T-helper 1 cell treated with Interleukin-12 subunit alpha and Interleukin-12 subunit beta and Interleukin-4 antibody, amounts not matched to agents 30 μg/mL and 1 μg/mL, for 36 hours (primary cell): ENCODE measurements around the gene HCLS1.
"Not testable (repeated sequence)": the region's sequence is repeated elsewhere in the genome, so short reads cannot be mapped to it uniquely, and the experiment has no call there.

ENCODE experiments used
- H3K27ac Mint-ChIP-seq: one replicate; pipeline ENCODE4 v1.8.0; 2021; ENCODE audit warnings: mild to moderate bottlenecking, mixed read lengths
- H3K27me3 Mint-ChIP-seq: one replicate; pipeline ENCODE4 v1.8.0; 2021; ENCODE audit warnings: low read depth, mixed read lengths
- H3K36me3 Mint-ChIP-seq: one replicate; pipeline ENCODE4 v1.8.0; 2021; ENCODE audit warnings: low read depth, mixed read lengths
- H3K4me1 Mint-ChIP-seq: one replicate; pipeline ENCODE4 v1.8.0; 2021; ENCODE audit warnings: low read depth, mixed read lengths
- H3K4me3 Mint-ChIP-seq: one replicate; pipeline ENCODE4 v1.8.0; 2021; ENCODE audit warnings: mild to moderate bottlenecking, moderate library complexity, mixed read lengths
- H3K9me3 Mint-ChIP-seq: one replicate; pipeline ENCODE4 v1.8.0; 2021; ENCODE audit warnings: mixed read lengths

Gene HCLS1

GRCh38 chr3:121595765-121596406 is 64.8 kb downstream of the HCLS1 start:
- H3K4me3 Mint-ChIP-seq = no peak overlapping the region
- no peaks in the 10 kb centered on the region for H3K9me3 Mint-ChIP-seq
- no peaks in the 10 kb centered on the region for H3K4me1 Mint-ChIP-seq
- no peak overlapping the region for H3K27ac Mint-ChIP-seq
- no peaks in the 10 kb centered on the region for H3K36me3 Mint-ChIP-seq
- H3K27me3 Mint-ChIP-seq = peaks cover 6% of the 10 kb centered on the region

- Mint-ChIP-seq H3K4me1 (no peaks in the 10 kb centered on the region), H3K36me3 (no peaks in the 10 kb centered on the region), H3K27ac (no peak overlapping the region), H3K4me3 (no peak overlapping the region), H3K27me3 (peaks cover 11% of the 10 kb centered on the region), H3K9me3 (no peaks in the 10 kb centered on the region)
These were observed 65.9 kb downstream of the HCLS1 start for GRCh38 chr3:121594850-121595249.

- H3K9me3 Mint-ChIP-seq, H3K27ac Mint-ChIP-seq, H3K36me3 Mint-ChIP-seq, H3K4me3 Mint-ChIP-seq, H3K4me1 Mint-ChIP-seq: not testable (repeated sequence)
- H3K27me3 Mint-ChIP-seq = peaks cover 15% of the 10 kb centered on the region
These were observed 66.9 kb downstream of the HCLS1 start for GRCh38 chr3:121593806-121594205.

DNA sequence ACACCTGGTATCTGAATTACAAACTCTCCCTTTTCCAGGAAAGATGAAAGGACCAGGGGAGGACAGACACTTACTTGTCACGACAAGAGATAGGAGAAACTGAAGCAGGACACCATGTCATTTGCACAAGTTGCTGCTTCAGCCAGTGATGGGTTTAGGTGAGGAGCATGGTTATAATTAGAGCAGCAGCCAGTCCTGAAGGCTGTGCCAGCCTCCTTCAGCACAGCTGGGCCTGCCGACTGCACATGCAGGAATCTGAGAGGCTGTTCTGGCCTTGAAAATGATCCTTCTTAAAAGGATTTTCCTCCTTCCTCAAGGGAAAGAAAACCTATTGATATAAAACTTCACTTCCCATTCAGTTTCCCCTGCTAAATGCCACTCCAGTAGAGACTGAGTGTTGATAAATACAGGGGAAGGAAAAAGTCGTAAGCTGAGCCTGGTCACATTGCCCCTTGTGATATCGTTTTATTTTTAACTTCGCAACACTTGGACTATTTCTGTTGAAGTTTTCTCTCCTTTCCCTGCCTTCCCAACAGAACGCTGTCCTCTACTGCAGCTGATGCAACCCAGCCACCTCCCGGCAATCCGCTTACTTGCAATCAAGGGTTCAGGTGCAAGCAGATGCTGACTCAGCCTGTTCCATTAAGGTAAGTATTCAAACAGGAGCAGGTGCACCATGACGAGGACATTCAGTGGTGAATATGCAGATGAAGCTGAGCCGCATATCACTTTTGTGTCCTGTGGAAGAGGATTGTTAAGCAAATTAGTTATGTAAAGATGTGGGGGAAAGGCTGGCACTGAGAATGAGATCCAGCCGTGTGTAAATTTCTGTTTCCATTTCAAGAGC is 67.6 kb downstream of the HCLS1 start, which contains the start of gene FBXO40:
TSS of gene FBXO40 (plus strand) at position 524 of the 847 bp plus-strand sequence. CDS start 27,197 bp downstream, outside the sequence.
- Mint-ChIP-seq H3K27me3 (peaks cover 15% of the 10 kb centered on the region), H3K36me3 (no peaks in the 10 kb centered on the region), H3K9me3 (no peaks in the 10 kb centered on the region), H3K4me3 (no peak within 1 kb of the TSS), H3K4me1 (no peaks in the 10 kb centered on the region), H3K27ac (no peak within 1 kb of the TSS)

GRCh38 chr3:121584418-121584817 is 76.3 kb downstream of the HCLS1 start:
- no peaks in the 10 kb centered on the region for H3K4me1 Mint-ChIP-seq
- H3K27me3 Mint-ChIP-seq = peaks cover 20% of the 10 kb centered on the region
- H3K27ac Mint-ChIP-seq = no peak overlapping the region
- no peak overlapping the region for H3K4me3 Mint-ChIP-seq
- H3K9me3 Mint-ChIP-seq = no peaks in the 10 kb centered on the region
- H3K36me3 Mint-ChIP-seq = no peaks in the 10 kb centered on the region

DNA sequence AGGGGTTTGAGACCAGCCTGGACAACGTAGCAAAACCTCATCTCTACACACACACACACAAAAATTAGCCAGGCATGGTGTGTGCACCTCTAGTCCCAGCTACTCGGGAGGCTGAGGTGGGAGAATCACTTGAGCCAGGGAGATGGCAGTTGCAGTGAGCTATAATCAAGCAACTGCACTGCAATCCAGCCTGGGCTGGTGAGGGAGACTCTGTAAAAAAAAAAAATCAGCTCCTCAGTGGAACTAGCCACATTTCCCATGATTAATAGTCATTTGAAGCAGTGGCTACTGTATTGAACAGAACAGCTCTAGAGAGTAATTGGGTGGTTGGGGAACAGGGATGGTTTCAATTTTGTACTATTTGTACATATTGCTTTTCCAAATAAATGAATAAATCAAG is 79.0 kb downstream of the HCLS1 start:
- Mint-ChIP-seq H3K4me1 (no peaks in the 10 kb centered on the region), H3K27ac (no peak overlapping the region), H3K9me3 (no peaks in the 10 kb centered on the region), H3K36me3 (no peaks in the 10 kb centered on the region), H3K27me3 (peaks cover 20% of the 10 kb centered on the region), H3K4me3 (no peak overlapping the region)
